Gastrocnemius medialis (tissue), 4 donors: Measurements from ENCODE around the gene TMEM163.

Experiments used
- CTCF ChIP-seq, 5 experiments: fragments of 450-650 bp in 3 of 5; fragments of 200-600 bp in 2 of 5; sonication (generic) in 2 of 5; IDR thresholded peaks in 4 of 5; conservative IDR thresholded peaks in 1 of 5; 1 replicate in 4 of 5; 2 replicates in 1 of 5; pipeline ENCODE4 v1.5.1; 2016 to 2019; ENCODE audit warnings: antibody characterized with exemption in 5 of 5, mild to moderate bottlenecking in 3 of 5, moderate library complexity in 3 of 5
- POLR2A ChIP-seq, 2 donors: fragments of 450-650 bp; IDR thresholded peaks; one replicate each; pipeline ENCODE4 v1.6.1; 2017; ENCODE audit warnings: antibody characterized with exemption in 2 of 2, mild to moderate bottlenecking in 2 of 2, moderate library complexity in 2 of 2

GRCh38 chr2:134433469-134433868, 285.3 kb downstream of the TMEM163 start:
- TF ChIP-seq POLR2A (IDR thresholded peaks at IDR 0.05), result no peak
- no peak for TF ChIP-seq CTCF (IDR thresholded peaks at IDR 0.05 in 4 of 5, conservative IDR thresholded peaks at IDR 0.05 in 1 of 5)
